Activated CD4-positive, alpha-beta T cell treated with anti-CD3 and anti-CD28 coated beads for 1 hour (primary cell): ENCODE measurements around the gene TMCO4.
"Not testable (repeated sequence)": the region's sequence is repeated elsewhere in the genome, so short reads cannot be mapped to it uniquely, and the experiment has no call there.

Experiments used
- DNase-seq: peaks from one replicate; pipeline ENCODE4 v3.0.0-alpha.2; 2020

The TMCO4 gene

GRCh38 chr1:19651141-19651737 lies 148.5 kb downstream of the TMCO4 start:
- peak; percentile 33 for DNase-seq

GRCh38 chr1:19650416-19651140 lies 149.1 kb downstream of the TMCO4 start:
- DNase-seq: no peak

- DNase-seq: no peak
These were observed 151.0 kb downstream of the TMCO4 start for GRCh38 chr1:19648689-19649088.

- DNase-seq: no peak
These were observed 151.5 kb downstream of the TMCO4 start for GRCh38 chr1:19648239-19648638.

- DNase-seq: no peak
These were observed 152.1 kb downstream of the TMCO4 start for GRCh38 chr1:19647643-19648042.

GRCh38 chr1:19646377-19647319 lies 153.1 kb downstream of the TMCO4 start:
- no peak for DNase-seq

- DNase-seq: no peak
These were observed 154.1 kb downstream of the TMCO4 start for GRCh38 chr1:19645411-19646251.

- no peak for DNase-seq
These were observed 154.9 kb downstream of the TMCO4 start for GRCh38 chr1:19644681-19645410.

- no peak for DNase-seq
These were observed 155.4 kb downstream of the TMCO4 start for GRCh38 chr1:19644395-19644680.

GRCh38 chr1:19643602-19644394 lies 155.9 kb downstream of the TMCO4 start, which contains the start of gene NBL1:
TSS of gene NBL1 (plus strand) at chr1:19644311. CDS start at chr1:19655031, 10,720 bp downstream.
- DNase-seq: peak; percentile 59

- DNase-seq: no peak
These were observed 156.6 kb downstream of the TMCO4 start for GRCh38 chr1:19643121-19643520.

GRCh38 chr1:19640363-19641316 lies 159.1 kb downstream of the TMCO4 start:
- DNase-seq: no peak

- DNase-seq: no peak
These were observed 159.7 kb downstream of the TMCO4 start for GRCh38 chr1:19639999-19640362.

GRCh38 chr1:19639228-19639627 lies 160.5 kb downstream of the TMCO4 start:
- not testable (repeated sequence) for DNase-seq

- no peak for DNase-seq
These were observed 162.1 kb downstream of the TMCO4 start for GRCh38 chr1:19637606-19638005.

GRCh38 chr1:19636749-19637148 lies 163.0 kb downstream of the TMCO4 start:
- not testable (repeated sequence) for DNase-seq

- no peak for DNase-seq
These were observed 163.7 kb downstream of the TMCO4 start for GRCh38 chr1:19636065-19636464.

GRCh38 chr1:19635646-19636045 lies 164.1 kb downstream of the TMCO4 start:
- no peak for DNase-seq

GRCh38 chr1:19635064-19635463 lies 164.7 kb downstream of the TMCO4 start:
- not testable (repeated sequence) for DNase-seq

- no peak for DNase-seq
These were observed 166.6 kb downstream of the TMCO4 start for GRCh38 chr1:19633106-19633505.
